Activated CD8-positive, alpha-beta memory T cell treated with anti-CD3 and anti-CD28 coated beads, Interleukin-2, amount 10 ng/mL, durations not matched to agents 7 days and 5 days (primary cell): ENCODE results near the gene METTL23. TPM values are rescaled to one million over a fixed set of nuclear protein-coding genes. Genes with fewer than 3 reads are reported as not detected.
A peak's percentile ranks its signal among the peaks of the same experiment; 100 is the strongest.

ENCODE experiments used
- ATAC-seq: fragments of 150-1000 bp; cut with Tn5 transposase; one replicate; pipeline ENCODE4 v1.10.0; 2021; ENCODE audit warnings: moderate library complexity
- CTCF ChIA-PET: fragments of 350-600 bp; sonication (Branson Sonifier 250); formaldehyde crosslinking; loops from one replicate; lab custom pipeline; 2021; ENCODE audit warnings: antibody characterized with exemption; lab: Charles Lee
- DNase-seq: peaks from one replicate; pipeline ENCODE4 v3.0.0-alpha.2; 2020
- H3K27ac Mint-ChIP-seq: one replicate; pipeline ENCODE4 v1.8.0; 2021; ENCODE audit warnings: mild to moderate bottlenecking, mixed read lengths
- H3K27me3 Mint-ChIP-seq: one replicate; pipeline ENCODE4 v1.8.0; 2021; ENCODE audit warnings: mixed read lengths
- H3K36me3 Mint-ChIP-seq: one replicate; pipeline ENCODE4 v1.8.0; 2021; ENCODE audit warnings: mild to moderate bottlenecking, mixed read lengths
- H3K4me1 Mint-ChIP-seq: one replicate; pipeline ENCODE4 v1.8.0; 2021; ENCODE audit warnings: mixed read lengths
- H3K4me3 Mint-ChIP-seq: one replicate; pipeline ENCODE4 v1.8.0; 2021; ENCODE audit warnings: mild to moderate bottlenecking, moderate library complexity, mixed read lengths
- H3K9me3 Mint-ChIP-seq: one replicate; pipeline ENCODE4 v1.8.0; 2022; ENCODE audit warnings: low read depth, mixed read lengths
- total RNA-seq, 2 experiments: library from RNA; stranded (reverse); gene quantifications; one replicate each; pipeline ENCODE4 v1.2.3, GENCODE V29; 2021

METTL23 gene
- total RNA-seq, 2 experiments from 2014 or later = 40.3 to 42.1 TPM

DNA sequence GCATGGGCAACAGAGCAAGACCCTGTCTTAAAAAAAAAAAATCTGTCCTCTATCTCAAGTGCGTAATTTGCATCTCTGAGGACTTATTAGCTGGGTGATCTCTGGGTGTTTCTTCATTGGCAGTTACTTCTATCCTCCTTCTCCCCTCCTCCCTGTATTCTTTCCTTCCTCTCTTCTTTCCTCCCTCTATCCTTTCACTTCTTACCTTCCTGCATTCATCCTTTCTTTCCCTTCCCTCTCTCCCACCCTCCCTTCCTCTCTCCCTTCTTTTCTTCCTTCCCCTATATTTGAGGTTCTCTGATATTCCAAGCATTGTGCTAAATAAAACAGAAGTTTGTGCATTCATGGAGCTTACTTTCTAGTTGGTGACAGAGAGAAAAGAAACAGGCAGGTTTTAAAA lies 22.0 kb downstream of the METTL23 start:
- CTCF ChIA-PET = interaction anchor here (2.5 kb wide), 1 partner anchor 10 kb away, joined by 6 read pairs; the partner anchor contains the start of gene MFSD11
- Mint-ChIP-seq H3K27me3 (no peaks in the 10 kb centered on the region), H3K9me3 (no peaks in the 10 kb centered on the region), H3K4me3 (no peak overlapping the region), H3K27ac (no peak overlapping the region), H3K36me3 (peaks cover 40% of the 10 kb centered on the region), H3K4me1 (peaks cover 26% of the 10 kb centered on the region)
- DNase-seq (no peak), ATAC-seq (no peak)

DNA sequence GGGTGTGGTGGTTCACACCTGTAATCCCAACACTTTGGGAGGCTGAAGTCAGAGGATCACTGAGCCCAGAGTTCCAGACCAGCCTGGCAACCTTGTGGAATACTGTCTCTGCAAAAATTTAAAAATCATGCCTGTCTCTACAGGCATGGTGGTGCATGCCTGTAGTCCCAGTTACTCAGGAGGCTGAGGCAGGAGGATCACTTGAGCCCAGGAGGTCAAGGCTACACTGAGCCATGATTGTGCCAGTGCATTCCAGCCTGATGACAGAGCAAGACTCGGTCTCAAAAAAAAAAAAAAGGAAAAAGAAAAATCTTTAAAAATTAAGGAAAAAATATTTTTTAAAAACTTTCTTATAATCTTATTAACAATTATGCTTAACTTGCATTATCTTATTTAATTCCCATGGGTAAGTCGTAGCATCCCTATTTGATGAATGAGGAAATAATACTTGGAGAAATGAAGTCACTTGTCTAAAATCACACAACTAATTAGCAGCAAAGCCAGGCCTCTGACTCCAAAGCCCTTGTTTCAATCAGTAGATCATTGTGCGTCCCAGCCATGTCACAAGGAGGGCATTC lies 24.9 kb downstream of the METTL23 start:
- Mint-ChIP-seq H3K27ac (peak overlapping the region; percentile 97), H3K4me3 (no peak overlapping the region), H3K9me3 (no peaks in the 10 kb centered on the region), H3K4me1 (peaks cover 22% of the 10 kb centered on the region), H3K27me3 (no peaks in the 10 kb centered on the region), H3K36me3 (peaks cover 21% of the 10 kb centered on the region)
- no peak for DNase-seq
- peak; percentile 17 for ATAC-seq
- CTCF ChIA-PET = interaction anchor here (1.6 to 2.5 kb wide), 3 partner anchors 13 to 305 kb away, joined by 3 to 9 read pairs (median 6); partner anchors contain the start of gene MFSD11

DNA sequence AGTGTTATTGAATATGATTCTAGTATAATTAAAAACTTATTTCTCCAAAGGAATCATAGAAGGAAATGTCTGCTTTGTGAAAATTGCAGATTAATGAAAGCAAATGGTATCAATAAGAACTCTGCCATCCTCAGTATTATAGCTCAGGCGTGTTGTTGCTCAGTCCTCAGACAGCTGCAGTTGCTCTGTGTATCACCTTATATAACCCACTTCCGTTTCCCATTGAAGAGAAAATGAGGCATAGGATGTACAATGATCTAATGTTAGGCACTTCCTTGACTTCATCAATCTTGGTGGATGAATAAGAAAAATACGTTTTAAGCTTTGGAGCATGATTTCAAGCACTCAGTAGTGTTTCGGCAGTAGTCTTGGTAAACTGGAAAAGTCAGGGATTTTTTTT lies 25.4 kb downstream of the METTL23 start:
- Mint-ChIP-seq H3K27ac (peak overlapping the region; percentile 97), H3K4me1 (peaks cover 22% of the 10 kb centered on the region), H3K4me3 (peak overlapping the region; percentile 89), H3K36me3 (peaks cover 19% of the 10 kb centered on the region), H3K27me3 (no peaks in the 10 kb centered on the region), H3K9me3 (no peaks in the 10 kb centered on the region)
- DNase-seq (peak; percentile 57), ATAC-seq (peak; percentile 85)
- CTCF ChIA-PET = interaction anchor here (0.7 to 2.3 kb wide), 3 partner anchors 13 to 343 kb away, joined by 3 to 9 read pairs (median 3); no protein-coding TSS in a partner anchor

DNA sequence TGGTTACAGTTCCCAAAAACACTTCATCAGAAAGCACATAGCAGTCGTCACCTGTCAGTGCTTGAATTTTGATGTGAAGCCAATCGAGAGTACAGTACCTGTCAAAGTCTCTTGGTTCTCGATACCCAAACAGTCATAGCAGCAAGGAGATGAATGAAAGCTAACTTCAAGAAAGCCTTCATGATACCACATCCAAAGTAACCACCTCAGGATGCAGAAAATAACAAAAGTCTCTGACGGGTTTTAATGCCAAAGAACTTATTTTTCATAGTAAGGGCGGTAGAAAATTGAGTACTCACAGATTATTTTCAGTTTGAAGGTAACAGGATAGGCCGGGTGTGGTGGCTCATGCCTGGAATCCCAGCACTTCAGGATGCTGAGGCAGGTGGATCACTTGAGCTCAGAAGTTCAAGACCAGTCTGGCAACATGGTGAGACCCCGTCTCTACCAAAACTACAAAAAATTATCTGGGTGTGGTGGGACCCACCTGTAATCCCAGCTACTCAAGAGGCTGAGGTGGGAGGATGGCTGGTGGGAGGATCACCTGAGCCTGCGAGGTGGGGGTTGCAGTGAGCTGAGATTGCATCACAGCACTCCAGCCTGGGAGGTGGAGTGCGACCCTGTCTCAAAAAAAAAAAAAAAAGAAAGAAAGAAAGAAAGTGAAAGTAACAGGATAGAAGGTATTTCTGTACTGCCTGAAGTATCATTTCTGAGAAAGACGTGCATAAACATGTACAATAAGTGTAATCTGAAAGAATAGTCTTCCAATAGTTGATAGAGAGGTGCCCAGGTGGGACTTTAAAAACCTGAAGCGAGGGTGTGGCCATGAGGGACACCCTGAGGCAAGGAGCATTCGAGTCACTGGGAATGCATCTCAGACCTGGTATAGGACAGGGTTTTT lies 26.7 kb downstream of the METTL23 start:
- ATAC-seq = peak; percentile 57
- Mint-ChIP-seq H3K4me1 (peaks cover 25% of the 10 kb centered on the region), H3K27ac (peak overlapping the region; percentile 97), H3K36me3 (peaks cover 24% of the 10 kb centered on the region), H3K27me3 (no peaks in the 10 kb centered on the region), H3K4me3 (peak overlapping the region; percentile 89), H3K9me3 (no peaks in the 10 kb centered on the region)
- CTCF ChIA-PET = interaction anchor here (1.6 to 2.3 kb wide), 2 partner anchors 14 to 303 kb away, joined by 3 to 9 read pairs; no protein-coding TSS in a partner anchor
- no peak for DNase-seq

DNA sequence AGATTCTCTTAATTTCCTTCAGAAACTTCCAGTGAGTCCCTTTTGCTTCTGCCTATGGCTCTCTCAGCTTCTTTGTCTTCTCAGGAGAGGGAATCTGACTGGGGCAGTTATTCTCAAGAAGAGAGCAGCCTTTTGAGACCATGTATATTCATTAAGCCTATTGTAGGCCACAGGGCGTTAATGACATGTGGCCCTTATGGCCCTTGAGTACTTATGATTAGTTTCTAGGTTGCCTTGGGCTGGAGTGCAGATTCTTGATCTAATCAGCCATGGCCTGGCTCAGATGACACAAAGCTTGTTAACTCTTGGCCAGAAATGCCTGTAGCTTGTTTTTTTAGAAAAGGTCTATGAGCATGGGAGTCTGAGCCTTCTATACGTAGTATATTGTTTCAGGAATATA lies 28.6 kb downstream of the METTL23 start:
- CTCF ChIA-PET = interaction anchor here (0.8 to 1.1 kb wide), 2 partner anchors 17 to 41 kb away, joined by 3 read pairs; no protein-coding TSS in a partner anchor
- ATAC-seq = no peak

DNA sequence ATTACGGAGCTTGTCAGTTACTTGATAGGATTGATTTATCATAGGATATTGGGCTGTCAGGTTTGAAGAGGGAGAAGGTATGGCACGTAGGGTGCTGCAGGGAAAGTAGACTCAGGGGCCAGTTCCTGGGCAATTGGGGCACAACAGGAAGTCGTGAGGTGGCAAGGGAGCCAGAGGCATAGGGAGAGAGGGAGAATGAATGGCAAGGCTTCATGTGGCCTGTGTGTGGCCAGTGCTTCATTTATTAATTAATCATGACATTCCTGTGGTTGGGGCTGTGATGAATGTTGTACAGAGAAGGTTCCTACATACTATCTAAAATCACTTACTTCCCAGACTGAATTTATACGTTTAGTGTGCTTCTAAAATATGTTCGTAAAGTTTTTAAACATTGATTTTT lies 30.6 kb downstream of the METTL23 start:
- CTCF ChIA-PET = interaction anchor here (1.1 kb wide), 1 partner anchor 19 kb away, joined by 3 read pairs; the partner anchor contains the start of gene MFSD11
- Mint-ChIP-seq H3K27me3 (no peaks in the 10 kb centered on the region), H3K9me3 (no peaks in the 10 kb centered on the region), H3K27ac (no peak overlapping the region), H3K4me3 (no peak overlapping the region), H3K36me3 (peaks cover 22% of the 10 kb centered on the region), H3K4me1 (peaks cover 17% of the 10 kb centered on the region)
- DNase-seq = no peak
- ATAC-seq = no peak

More for the DNA sequence above, 28.6 kb downstream of the METTL23 start:
- Mint-ChIP-seq H3K4me3 (no peak overlapping the region), H3K9me3 (no peaks in the 10 kb centered on the region), H3K4me1 (peaks cover 25% of the 10 kb centered on the region), H3K27ac (no peak overlapping the region), H3K27me3 (no peaks in the 10 kb centered on the region), H3K36me3 (peaks cover 27% of the 10 kb centered on the region)
- no peak for DNase-seq

DNA sequence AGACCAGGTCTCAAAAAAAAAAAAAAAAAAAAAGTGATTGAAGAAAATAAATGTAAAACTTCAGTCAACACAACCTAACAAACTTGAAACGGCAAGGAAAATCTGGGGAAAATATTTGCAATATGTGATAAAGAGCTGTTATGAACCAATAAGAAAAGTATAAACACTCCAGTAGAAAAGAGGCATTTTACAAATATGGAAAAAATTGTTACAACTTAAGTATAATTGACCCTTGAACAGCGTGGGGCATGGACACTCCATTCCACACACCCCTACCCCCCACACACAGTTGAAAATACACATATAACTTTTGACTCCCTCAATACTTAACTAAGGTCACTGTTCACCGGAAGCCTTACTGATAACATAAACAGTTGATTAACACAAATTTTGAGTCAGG lies 31.9 kb downstream of the METTL23 start:
- peaks cover 8% of the 10 kb centered on the region for H3K4me1 Mint-ChIP-seq
- CTCF ChIA-PET = interaction anchor here (0.7 to 1.0 kb wide), 2 partner anchors 10 to 14 kb away, joined by 3 to 4 read pairs; no protein-coding TSS in a partner anchor
- no peak overlapping the region for H3K27ac Mint-ChIP-seq

DNA sequence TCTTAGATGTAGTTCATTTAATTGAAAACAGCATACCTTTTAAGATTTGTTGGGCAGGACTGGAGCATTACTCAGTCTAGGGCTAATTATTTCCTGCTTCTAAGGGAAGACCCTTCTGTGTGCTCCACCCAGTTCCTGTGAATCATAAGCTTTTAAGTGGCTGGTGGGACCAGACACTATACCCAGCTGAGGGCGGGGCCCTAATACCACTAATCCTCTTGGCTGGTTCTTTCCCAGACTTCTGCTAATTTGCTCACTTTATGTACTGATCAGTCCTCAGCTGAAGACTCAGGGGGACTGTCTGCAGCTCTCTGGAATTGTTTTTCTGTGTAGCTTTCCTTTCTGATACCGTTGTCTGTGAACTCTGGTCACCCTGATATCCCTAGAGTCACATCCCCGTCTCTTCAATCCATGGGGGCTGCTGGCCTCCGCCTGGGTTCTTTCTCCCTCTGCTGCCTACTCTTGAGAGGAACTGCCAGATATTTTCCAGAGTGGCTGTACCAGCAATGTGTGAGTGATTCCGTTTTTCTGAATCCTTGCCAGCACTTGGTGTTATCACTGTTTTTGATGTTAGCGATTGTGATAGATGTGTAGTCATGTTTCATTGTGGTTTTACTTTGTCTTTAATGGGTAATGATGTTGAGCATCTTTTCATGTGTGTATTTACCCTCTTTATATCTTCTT lies 46.3 kb downstream of the METTL23 start:
- Mint-ChIP-seq H3K9me3 (no peaks in the 10 kb centered on the region), H3K27ac (peak overlapping the region; percentile 92), H3K27me3 (no peaks in the 10 kb centered on the region), H3K36me3 (peaks cover 42% of the 10 kb centered on the region), H3K4me3 (peak overlapping the region; percentile 74), H3K4me1 (peaks cover 20% of the 10 kb centered on the region)
- DNase-seq (peak; percentile 70), ATAC-seq (peak; percentile 100)
- CTCF ChIA-PET = interaction anchor here (0.6 to 1.2 kb wide), 6 partner anchors 14 to 250 kb away, joined by 3 to 4 read pairs (median 4); partner anchors contain the start of genes MFSD11 and MGAT5B

More for the DNA sequence above, 31.9 kb downstream of the METTL23 start:
- no peak for DNase-seq
- ATAC-seq = no peak
- Mint-ChIP-seq H3K9me3 (no peaks in the 10 kb centered on the region), H3K4me3 (no peak overlapping the region), H3K27me3 (no peaks in the 10 kb centered on the region), H3K36me3 (peaks cover 21% of the 10 kb centered on the region)

DNA sequence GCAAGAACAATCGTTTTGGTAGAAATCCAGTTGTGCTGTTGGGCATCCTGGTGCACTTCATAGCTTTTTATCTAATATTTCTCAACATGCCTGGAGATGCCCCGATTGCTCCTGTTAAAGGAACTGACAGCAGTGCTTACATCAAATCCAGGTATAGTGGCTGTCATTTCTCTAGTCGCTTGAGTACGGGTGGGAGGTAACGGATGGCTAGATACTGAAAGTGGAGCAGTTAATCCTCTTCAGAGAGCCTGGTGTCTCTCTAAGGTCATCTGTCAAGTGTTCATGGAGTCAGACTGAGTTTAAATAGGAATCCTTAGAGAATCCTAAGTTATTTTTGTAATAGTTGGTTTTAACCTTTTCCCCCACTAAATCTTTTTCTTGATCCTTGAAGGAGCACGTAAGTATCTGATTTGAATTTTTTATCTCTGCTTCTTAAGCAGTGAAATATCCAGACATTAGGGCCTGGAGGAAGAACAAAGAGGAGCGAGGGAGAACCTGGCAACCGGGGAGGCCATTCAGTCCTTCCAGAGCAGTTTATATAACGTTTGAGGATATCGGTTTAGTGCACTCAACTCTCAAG lies 48.5 kb downstream of the METTL23 start:
- DNase-seq = no peak
- no peak for ATAC-seq
- Mint-ChIP-seq H3K4me3 (no peak overlapping the region), H3K9me3 (no peaks in the 10 kb centered on the region), H3K4me1 (peaks cover 20% of the 10 kb centered on the region), H3K27ac (no peak overlapping the region), H3K36me3 (peaks cover 39% of the 10 kb centered on the region), H3K27me3 (no peaks in the 10 kb centered on the region)
- CTCF ChIA-PET = interaction anchor here (0.9 kb wide), 1 partner anchor 93 kb away, joined by 3 read pairs; the partner anchor contains the start of gene MGAT5B

DNA sequence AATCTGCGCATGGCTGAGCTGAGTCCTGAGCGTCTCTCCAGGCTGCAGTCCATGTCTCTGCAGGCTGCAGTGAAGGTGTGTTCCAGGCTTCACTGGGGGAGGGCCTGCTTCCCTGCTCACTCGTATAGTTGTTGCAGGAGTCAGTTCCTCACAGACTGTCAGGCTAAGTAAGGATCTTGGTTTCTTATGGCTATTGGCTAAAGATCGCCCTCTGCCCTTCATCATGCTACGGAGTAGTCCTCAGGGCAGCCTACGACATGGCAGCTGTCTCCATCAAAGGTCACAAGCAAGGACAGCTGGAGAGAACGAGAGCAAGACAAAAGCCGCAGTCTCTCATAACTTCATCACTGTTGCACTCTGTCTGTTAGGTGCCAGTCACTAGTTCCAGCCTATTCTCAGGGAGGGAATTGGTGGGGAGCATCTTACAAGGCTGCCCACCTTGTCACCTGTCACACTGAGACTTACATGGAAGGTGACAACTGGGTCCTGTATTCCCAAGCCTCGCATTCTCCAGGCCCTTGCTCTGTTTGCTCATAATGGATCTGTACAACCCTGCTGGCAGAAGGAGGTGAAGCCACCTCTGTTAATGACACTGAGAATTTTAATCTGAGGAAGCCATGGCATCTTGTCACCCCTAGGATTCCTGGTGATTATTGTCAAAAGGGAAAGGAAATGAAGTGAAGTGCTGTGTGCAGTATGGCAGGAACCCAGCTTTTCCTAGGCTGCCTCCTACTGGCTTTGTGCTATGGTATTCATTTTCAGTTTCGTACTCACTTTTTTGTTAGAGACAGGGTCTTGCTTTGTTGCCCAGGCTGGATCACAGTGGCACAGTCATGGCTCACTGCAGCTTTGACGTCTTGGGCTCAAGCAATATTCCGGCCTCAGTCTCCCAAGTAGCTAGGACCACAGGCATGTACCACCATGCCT lies 54.7 kb downstream of the METTL23 start:
- no peaks in the 10 kb centered on the region for H3K9me3 Mint-ChIP-seq
- no peak overlapping the region for H3K27ac Mint-ChIP-seq
- H3K27me3 Mint-ChIP-seq = no peaks in the 10 kb centered on the region
- DNase-seq = no peak
- CTCF ChIA-PET = interaction anchor here (0.7 to 0.8 kb wide), 2 partner anchors 13 to 41 kb away, joined by 3 to 4 read pairs; no protein-coding TSS in a partner anchor
- no peak for ATAC-seq
- no peaks in the 10 kb centered on the region for H3K4me1 Mint-ChIP-seq
- H3K36me3 Mint-ChIP-seq = peaks cover 15% of the 10 kb centered on the region
- H3K4me3 Mint-ChIP-seq = no peak overlapping the region

DNA sequence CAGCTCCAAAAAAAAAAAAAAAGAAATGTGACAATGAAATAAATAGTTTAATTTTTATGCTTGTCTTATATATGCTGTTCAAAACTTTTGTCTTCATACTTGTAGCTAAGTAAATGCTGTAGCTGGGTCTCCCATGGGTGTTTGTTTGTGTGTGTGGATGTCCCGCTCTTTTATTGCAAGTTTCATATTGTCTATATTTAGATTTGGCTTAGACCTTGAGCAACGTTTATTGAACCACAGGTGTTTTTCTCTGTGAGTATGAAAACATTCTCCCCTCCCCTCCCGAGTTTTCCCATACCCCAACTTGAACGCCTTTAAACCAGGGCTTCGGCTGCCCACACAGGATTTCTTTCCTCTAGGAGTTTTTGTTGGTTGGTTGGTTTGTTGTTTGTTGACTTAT lies 56.5 kb downstream of the METTL23 start:
- Mint-ChIP-seq H3K27me3 (no peaks in the 10 kb centered on the region), H3K4me3 (no peak overlapping the region), H3K36me3 (peaks cover 9% of the 10 kb centered on the region), H3K9me3 (no peaks in the 10 kb centered on the region), H3K27ac (no peak overlapping the region), H3K4me1 (peaks cover 3% of the 10 kb centered on the region)
- no peak for DNase-seq
- CTCF ChIA-PET = interaction anchor here (0.6 to 1.6 kb wide), 5 partner anchors 11 to 786 kb away, joined by 3 to 4 read pairs (median 3); no protein-coding TSS in a partner anchor
- no peak for ATAC-seq
